Amygdala (tissue), 56 donors: Measurements from ENCODE around the gene MKNK1.

Experiments
- DNase-seq, 56 donors: peaks; one replicate each; lab custom pipeline; 2025; lab: John Stamatoyannopoulos, UW

The MKNK1 gene

GRCh38 chr1:46619656-46620258 lies 15.7 kb upstream of the MKNK1 start:
- DNase-seq = no peak

- no peak for DNase-seq
Observed at GRCh38 chr1:46618754-46619415, 14.8 kb upstream of the MKNK1 start.

DNA sequence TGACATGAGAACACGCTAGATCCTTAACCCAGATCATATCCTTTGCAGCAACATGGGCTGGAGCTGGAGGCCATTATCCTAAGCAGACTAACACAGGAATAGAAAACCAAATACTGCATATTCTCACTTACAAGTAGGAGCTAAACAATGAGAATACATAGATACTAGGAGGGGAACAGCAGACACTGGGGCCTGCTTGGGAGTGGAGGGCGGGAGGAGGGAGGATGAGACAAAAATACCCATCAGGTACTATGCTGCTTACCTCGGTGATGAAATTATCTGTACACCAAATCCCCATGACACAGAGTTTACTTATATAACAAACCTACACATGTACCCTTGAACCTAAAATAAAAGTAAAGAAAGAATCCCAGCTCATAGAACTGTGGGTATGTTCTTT lies 13.8 kb upstream of the MKNK1 start:
- no peak for DNase-seq

DNA sequence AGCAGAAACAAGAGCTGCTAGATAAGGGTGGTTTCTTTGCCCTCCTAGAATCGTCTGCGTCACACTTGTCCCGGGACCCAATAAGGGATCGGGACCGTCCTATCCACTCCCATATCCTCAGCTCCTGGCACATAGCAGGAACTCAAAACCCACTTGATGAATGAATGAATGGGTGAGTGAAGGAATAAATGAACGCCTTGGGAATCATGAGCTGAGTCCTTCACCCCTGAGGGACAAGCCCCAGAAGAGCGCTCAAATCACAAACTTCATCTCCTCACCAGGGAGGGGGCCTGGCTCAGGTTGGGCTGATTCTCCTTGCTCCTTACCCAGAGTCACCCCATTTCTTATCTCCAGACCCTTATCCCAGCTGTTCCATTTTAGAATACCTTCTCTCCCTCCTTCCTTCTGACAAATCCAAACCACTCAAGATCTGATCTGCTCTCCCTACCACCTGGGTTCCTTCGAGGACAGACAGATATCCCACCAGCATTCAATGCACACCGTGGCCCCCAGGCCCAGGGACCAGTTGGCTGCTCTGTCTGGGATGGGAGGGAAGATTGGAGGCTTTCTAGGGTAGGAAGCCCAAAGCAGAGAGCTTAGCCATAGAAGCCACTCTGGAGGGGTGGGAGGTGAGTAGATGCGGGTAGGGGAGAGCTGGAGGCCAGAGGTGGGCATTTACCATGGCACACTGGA lies 13.2 kb upstream of the MKNK1 start:
- no peak for DNase-seq

GRCh38 chr1:46616277-46617107 lies 12.4 kb upstream of the MKNK1 start, which contains the start of gene MOB3C:
Gene MOB3C, minus strand, starts transcription at chr1:46616811. Its CDS starts 3,490 bp downstream, at chr1:46613321.
- peak in 49 of 56 donors; percentile 15 to 85 (median 54) for DNase-seq

GRCh38 chr1:46615735-46616134 lies 11.7 kb upstream of the MKNK1 start:
- DNase-seq = no peak

DNA sequence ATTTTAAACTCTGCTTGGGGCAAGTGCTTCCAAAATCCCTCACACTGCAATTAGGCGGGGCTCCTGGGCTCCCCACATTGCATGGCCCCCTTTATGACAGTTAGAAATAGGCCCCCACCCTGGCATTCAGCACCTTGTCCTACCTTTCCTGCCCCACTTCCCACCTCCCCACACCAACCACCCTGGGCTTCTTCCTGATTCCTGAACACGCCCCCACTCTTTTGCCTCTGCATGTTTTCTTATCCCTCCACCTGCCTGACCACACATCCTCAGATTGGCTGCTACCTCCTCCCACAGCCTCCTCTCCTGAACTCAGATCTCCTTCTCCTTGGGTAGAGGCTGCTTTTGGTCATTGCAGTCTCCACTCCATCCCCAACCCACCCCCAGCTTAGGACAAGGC lies 11.0 kb upstream of the MKNK1 start:
- no peak for DNase-seq

- no peak for DNase-seq
Observed at GRCh38 chr1:46614604-46614984, 10.5 kb upstream of the MKNK1 start.

DNA sequence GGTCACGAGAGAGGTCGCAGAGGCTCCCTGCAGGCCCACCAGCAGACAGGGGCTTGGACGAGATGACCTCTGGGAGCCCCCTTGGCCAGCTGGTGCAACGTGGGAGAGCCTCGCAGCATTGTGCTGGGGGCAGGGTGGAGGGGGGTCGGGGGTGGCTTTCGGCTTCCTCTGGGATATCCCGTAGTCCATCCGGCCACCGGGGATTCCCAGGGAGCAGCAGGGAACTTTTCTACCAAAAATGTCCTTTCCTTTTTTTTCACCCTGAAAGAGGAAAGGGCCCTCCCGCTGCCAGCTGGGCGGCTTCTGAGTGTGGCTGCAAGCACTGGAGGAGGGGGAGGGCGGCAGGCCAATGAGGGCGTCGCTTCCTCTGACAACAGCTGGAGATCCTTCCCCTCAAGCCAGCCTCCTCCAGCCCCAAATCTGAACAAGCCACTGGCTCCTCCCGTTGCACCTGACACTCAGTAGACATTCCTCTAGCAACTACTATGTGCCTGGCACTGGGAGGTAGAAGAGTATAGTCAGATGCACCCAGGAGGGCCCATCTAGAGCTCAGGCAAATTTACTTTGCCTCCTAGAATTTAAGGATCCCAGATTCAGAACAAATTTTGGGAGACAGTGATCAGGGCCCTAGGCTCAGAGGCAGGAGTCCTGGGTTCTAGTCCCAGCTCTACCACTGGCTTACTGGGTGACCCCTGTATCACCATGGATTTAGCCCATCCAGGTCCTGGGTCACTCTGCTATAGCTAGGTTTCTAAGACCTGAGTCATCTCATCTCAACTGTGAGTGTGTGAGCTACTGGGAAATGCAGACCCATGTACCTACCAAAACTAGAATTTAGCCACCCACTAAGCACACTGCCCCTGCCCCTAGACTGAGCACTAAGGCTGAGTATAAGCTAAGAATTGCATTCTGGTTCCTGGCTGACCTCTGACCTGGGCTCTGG lies 9.9 kb upstream of the MKNK1 start:
- peak in 51 of 56 donors; percentile 8 to 77 (median 48) for DNase-seq

DNA sequence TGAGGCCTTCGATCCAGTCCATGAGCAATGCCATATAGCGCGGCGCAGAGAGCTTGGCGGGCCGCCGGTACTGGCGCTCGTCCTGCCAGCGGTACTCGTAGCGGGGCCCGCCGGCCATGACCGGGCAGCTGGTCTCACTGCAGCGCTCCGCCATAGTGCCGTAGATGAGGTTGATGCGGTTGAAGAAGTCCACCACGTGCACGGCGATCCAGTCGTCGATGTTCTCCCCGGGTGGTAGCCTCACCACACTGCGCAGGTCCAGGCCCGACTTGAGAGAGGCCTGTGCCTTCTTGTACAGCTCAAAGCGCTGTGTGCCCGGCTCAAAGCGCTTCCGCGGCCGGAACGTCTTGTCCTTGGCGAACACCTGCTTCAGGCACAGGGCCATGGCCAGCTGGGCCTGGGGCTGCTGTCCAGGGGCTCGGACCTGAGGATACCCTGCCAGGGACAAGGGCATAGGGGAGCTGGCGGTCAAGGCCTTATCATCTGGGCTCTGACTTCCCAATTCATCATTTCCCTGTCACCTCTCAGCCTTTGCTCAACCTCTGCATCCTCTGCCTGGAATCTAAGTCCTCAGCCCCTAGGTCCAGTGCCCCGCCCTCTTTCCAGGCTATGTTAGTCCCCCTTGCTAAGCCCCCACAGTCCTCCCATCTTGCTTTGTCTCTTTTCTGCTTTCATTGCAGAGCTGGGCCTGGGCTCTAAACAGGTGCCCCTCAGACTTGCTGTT lies 9.0 kb upstream of the MKNK1 start:
- peak in 6 of 56 donors; percentile 7 to 25 (median 16) for DNase-seq

- DNase-seq = no peak
Observed at GRCh38 chr1:46611691-46612221, 7.7 kb upstream of the MKNK1 start.

- DNase-seq = peak in 9 of 56 donors; percentile 11 to 51 (median 20)
Observed at GRCh38 chr1:46607345-46608130, 3.5 kb upstream of the MKNK1 start.

- no peak for DNase-seq
Observed at GRCh38 chr1:46606255-46606965, 2.3 kb upstream of the MKNK1 start.

- DNase-seq = no peak
Observed at GRCh38 chr1:46605232-46605631, 1.2 kb upstream of the MKNK1 start.

GRCh38 chr1:46603481-46603857 lies 599 bp downstream of the MKNK1 start:
- no peak for DNase-seq

DNA sequence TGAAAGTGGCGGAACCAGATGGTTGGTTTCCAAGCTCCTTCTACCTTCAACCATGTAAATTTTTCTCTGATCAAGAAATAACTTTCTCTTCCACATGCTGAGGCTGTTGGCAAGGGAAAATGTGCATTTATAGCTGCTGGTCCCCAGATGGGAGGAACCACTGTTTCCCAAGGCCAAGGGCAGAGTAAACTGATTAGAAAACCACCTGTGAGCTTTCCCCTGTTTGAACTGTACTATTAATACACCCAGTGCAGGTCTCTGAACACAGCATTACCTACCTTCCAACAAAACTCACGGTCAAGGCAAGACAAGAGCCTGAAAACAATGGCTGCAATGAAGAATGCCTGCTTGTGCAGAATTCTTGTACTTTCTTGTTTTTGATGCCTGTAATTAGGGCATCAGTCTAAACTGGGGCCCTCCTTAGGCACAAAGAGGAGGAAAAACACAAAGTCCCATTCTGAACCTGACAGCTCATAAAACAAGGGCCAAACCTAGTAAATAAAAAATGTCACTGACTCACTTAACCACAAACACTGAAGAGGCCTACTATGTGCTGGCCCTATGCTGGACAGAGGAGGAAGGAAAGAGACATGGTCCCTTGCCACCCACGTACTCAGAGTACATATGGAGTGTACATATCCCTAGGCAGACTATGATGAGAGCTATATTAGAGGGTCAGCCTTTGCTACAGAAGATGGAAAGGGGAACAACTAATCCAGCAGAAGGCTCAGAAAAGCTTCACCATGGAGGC lies 2.6 kb downstream of the MKNK1 start:
- no peak for DNase-seq
